Epithelial cell of proximal tubule (primary cell): ENCODE results near the gene TRNT1. TPM values are rescaled to one million over a fixed set of nuclear protein-coding genes. Genes with fewer than 3 reads are reported as not detected.

Source experiments
- DNase-seq: peaks from one replicate; pipeline ENCODE4 v3.0.0-alpha.2; 2011; ENCODE audit warnings: low read depth
- H3K4me3 ChIP-seq: 2 replicates; pipeline ENCODE4 v1.5.1; 2011; ENCODE audit warnings: low read depth, mild to moderate bottlenecking, low read length
- CTCF ChIP-seq: conservative IDR thresholded peaks from 2 replicates; pipeline ENCODE4 v1.5.1; 2012; ENCODE audit warnings: low read depth, mild to moderate bottlenecking, low read length
- total RNA-seq: library from RNA; depleted of rRNA; stranded (reverse); fragments of >200 nt; gene quantifications from 2 replicates; pipeline ENCODE4 v1.2.3, GENCODE V29; 2015

TRNT1 gene
- total RNA-seq, 1 donor from 2014 or later: 21.2 TPM

DNA sequence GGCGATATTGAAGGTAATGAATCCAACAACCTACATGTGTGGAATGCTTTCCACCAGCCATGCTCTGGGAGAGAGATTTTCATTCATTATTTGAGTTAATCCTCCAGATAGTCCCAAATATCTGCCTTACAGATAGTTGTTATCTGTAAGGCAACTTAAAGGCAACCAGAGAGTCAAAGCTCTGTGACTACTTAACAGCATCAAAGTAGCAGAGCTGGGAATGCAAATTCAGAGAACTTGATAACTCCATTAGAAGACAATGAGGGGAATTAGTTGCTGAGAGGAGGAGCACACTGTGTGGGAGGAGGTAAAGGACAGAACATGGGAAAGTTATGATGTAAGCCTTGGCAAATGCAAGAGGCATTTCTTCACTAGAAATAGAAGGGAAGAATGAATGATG, 63.2 kb downstream of the TRNT1 start:
- no peak for TF ChIP-seq CTCF
- no peak for DNase-seq

GRCh38 chr3:3191675-3192285, 65.0 kb downstream of the TRNT1 start:
- no peak for DNase-seq
- TF ChIP-seq CTCF: no peak

More for the DNA sequence above, 63.2 kb downstream of the TRNT1 start:
- no peak overlapping the region for H3K4me3 ChIP-seq

DNA sequence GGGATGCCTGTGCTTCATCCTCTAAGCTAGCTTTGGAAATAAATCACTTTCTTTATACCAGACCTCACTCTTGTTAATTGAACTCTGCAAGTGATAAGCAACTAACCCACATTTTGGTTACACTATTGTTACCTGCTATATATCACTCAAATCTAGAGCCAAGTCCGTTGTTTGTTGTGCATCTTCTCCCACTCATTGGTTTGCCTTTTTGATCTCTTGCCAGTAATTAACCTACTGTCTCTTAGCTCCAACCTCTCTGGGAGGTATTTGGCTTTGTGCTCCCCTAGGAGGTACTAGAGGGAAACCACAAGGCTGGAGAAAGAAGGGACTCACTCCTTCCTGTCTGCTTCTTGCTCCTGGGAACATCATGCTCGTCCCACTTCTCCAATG, 65.5 kb downstream of the TRNT1 start:
- DNase-seq: no peak
- no peak for TF ChIP-seq CTCF
- H3K4me3 ChIP-seq: no peak overlapping the region

More at GRCh38 chr3:3191675-3192285, 65.0 kb downstream of the TRNT1 start:
- H3K4me3 ChIP-seq: no peak overlapping the region

DNA sequence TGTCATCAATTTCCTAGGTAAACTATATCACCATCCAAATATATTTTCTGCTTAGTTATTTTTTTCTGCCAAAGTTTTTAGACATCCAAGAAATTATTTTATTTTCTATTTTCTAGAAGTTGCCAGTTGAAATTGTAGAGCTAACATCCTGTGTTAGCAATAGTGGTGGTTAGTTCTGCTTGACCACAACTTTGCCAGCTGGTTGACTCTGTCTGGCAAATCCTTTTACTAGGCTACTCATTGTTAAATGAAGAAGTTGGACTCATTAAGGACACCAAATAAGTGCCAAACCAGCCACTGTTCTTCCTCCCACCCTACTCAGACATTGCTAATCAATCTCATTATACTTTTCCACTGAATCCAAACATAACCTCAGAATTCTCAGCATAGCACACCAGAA, 68.1 kb downstream of the TRNT1 start:
- no peak overlapping the region for H3K4me3 ChIP-seq
- DNase-seq: no peak

GRCh38 chr3:3196148-3196861, 69.6 kb downstream of the TRNT1 start:
- DNase-seq: no peak
- peak; percentile 70 for TF ChIP-seq CTCF
- no peak overlapping the region for H3K4me3 ChIP-seq

More for the DNA sequence above, 68.1 kb downstream of the TRNT1 start:
- TF ChIP-seq CTCF: no peak

Other genes starting within 250 kb of the TRNT1 start
- not detected in 2 replicates for gene IL5RA, start 16.6 kb upstream of the TRNT1 start, total RNA-seq
- 18.7 and 25.8 TPM in 2 replicates for gene CRBN, start 52.8 kb downstream of the TRNT1 start, total RNA-seq